ENCODE measurements around the gene EYS.

The EYS gene

GRCh38 chr6:65075705-65076230, 631.3 kb downstream of the EYS start:
- TF ChIP-seq GATA2 (IDR thresholded peaks at IDR 0.05; ENCODE audit: low read depth, low read length) (no peak), GATA3 (IDR thresholded peaks at IDR 0.05; ENCODE audit: low read depth, low read length) (no peak)

GRCh38 chr6:65072500-65072899, 634.5 kb downstream of the EYS start:
- no peak for TF ChIP-seq GATA2 (IDR thresholded peaks at IDR 0.05; ENCODE audit: low read depth, low read length)
- no peak for TF ChIP-seq GATA3 (IDR thresholded peaks at IDR 0.05; ENCODE audit: low read depth, low read length)

GRCh38 chr6:65071480-65071879, 635.5 kb downstream of the EYS start:
- no peak for TF ChIP-seq GATA2 (IDR thresholded peaks at IDR 0.05; ENCODE audit: low read depth, low read length)
- no peak for TF ChIP-seq GATA3 (IDR thresholded peaks at IDR 0.05; ENCODE audit: low read depth, low read length)

- no peak for TF ChIP-seq GATA3 (IDR thresholded peaks at IDR 0.05; ENCODE audit: low read depth, low read length)
Observed at GRCh38 chr6:65064844-65065243, 642.2 kb downstream of the EYS start.

- TF ChIP-seq GATA3 (IDR thresholded peaks at IDR 0.05; ENCODE audit: low read depth, low read length) (no peak), GATA2 (IDR thresholded peaks at IDR 0.05; ENCODE audit: low read depth, low read length) (no peak)
Observed at GRCh38 chr6:65059568-65059967, 647.5 kb downstream of the EYS start.

DNA sequence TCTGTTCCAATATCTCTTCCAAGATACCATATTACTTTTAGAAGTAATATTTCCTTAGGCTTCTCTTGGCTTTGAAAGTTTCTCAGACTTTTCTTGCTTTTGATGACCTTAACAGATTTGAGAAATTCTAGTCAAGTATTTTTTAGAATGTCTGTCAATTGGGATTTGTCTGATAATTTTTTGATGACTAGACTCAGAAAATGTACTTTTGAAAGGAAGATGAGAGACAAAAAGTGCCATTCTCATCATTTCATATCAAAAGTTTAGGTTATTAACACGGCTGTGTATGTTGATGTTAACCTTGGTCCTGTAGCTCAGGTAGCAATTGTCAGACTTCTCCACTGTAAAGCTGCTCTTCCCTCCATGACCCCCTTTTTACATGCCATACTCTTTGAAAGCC, 651.5 kb downstream of the EYS start:
- no peak for TF ChIP-seq GATA2 (IDR thresholded peaks at IDR 0.05; ENCODE audit: low read depth, low read length)
- TF ChIP-seq GATA3 (IDR thresholded peaks at IDR 0.05; ENCODE audit: low read depth, low read length): no peak

- no peak for TF ChIP-seq GATA3 (IDR thresholded peaks at IDR 0.05; ENCODE audit: low read depth, low read length)
- no peak for TF ChIP-seq GATA2 (IDR thresholded peaks at IDR 0.05; ENCODE audit: low read depth, low read length)
Observed at GRCh38 chr6:65052626-65053025, 654.4 kb downstream of the EYS start.

- no peak for TF ChIP-seq GATA2 (IDR thresholded peaks at IDR 0.05; ENCODE audit: low read depth, low read length)
- no peak for TF ChIP-seq GATA3 (IDR thresholded peaks at IDR 0.05; ENCODE audit: low read depth, low read length)
Observed at GRCh38 chr6:65045801-65046200, 661.2 kb downstream of the EYS start.

GRCh38 chr6:65014006-65014405, 693.0 kb downstream of the EYS start:
- TF ChIP-seq GATA2 (IDR thresholded peaks at IDR 0.05; ENCODE audit: low read depth, low read length) (no peak), GATA3 (IDR thresholded peaks at IDR 0.05; ENCODE audit: low read depth, low read length) (no peak)

DNA sequence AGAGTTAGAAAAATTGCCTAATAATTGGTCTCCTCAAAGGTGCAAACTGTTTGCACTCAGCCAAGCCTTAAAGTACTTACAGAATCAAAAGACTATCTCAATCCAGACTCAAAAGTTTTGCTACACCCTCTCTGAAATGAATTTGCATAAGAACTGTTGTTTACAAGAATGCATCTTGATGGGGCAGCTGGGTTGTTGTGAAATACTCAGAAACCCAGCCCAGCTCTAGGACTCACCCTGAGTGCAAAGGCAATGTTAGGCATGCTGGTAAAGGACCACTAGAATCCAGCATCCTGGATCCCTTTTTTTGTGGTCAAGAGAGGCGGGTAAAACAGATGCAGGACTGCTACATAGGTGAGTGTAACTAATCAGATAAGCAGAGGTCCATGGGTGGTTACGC, 700.2 kb downstream of the EYS start:
- no peak for TF ChIP-seq GATA2 (IDR thresholded peaks at IDR 0.05; ENCODE audit: low read depth, low read length)
- TF ChIP-seq GATA3 (IDR thresholded peaks at IDR 0.05; ENCODE audit: low read depth, low read length): no peak

GRCh38 chr6:65004283-65004682, 702.7 kb downstream of the EYS start:
- TF ChIP-seq GATA3 (IDR thresholded peaks at IDR 0.05; ENCODE audit: low read depth, low read length): no peak
- TF ChIP-seq GATA2 (IDR thresholded peaks at IDR 0.05; ENCODE audit: low read depth, low read length): no peak

GRCh38 chr6:65000815-65001214, 706.2 kb downstream of the EYS start:
- TF ChIP-seq GATA3 (IDR thresholded peaks at IDR 0.05; ENCODE audit: low read depth, low read length) (no peak), GATA2 (IDR thresholded peaks at IDR 0.05; ENCODE audit: low read depth, low read length) (no peak)

DNA sequence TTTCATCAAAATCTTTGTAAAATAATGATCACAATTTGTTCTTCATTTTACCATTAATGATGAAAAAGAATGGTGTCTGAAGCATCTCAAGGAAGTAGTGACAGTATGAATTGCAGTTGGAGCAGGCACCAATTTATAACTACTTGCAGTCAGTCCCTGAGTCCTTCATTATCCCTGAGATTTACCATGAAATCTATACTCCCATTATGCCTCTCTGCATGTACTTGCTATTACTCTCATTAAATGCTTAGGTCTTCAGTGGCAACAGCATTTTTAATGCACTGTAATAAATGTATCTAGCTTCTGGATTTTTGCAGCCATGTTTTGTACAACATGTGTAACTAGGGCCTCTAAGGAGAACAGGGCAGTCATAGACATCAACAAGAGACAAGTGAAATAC, 708.8 kb downstream of the EYS start:
- TF ChIP-seq GATA3 (IDR thresholded peaks at IDR 0.05; ENCODE audit: low read depth, low read length): no peak

GRCh38 chr6:64996301-64996700, 710.7 kb downstream of the EYS start:
- TF ChIP-seq GATA3 (IDR thresholded peaks at IDR 0.05; ENCODE audit: low read depth, low read length) (no peak), GATA2 (IDR thresholded peaks at IDR 0.05; ENCODE audit: low read depth, low read length) (no peak)

- no peak for TF ChIP-seq GATA3 (IDR thresholded peaks at IDR 0.05; ENCODE audit: low read depth, low read length)
- TF ChIP-seq GATA2 (IDR thresholded peaks at IDR 0.05; ENCODE audit: low read depth, low read length): no peak
Observed at GRCh38 chr6:64990652-64991304, 716.2 kb downstream of the EYS start.

DNA sequence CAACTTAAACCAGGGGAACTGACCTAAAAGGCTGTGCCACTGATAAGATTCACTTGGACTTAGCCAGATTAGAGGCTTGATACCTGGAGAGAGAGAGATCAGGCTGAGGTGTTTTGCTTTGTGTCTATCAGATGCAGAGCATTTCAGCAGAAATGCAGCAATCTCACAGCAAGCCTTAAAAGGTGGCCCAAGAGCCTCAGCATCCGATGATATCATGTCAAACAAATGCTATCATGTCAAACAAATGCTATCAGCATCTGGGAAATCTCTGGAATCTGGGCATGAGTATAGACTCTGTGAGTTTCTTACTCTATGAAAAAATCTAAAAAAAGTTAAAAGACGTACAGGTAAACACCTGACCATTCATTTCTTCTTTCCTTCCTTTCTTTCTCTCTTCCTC, 718.9 kb downstream of the EYS start:
- TF ChIP-seq GATA2 (IDR thresholded peaks at IDR 0.05; ENCODE audit: low read depth, low read length): no peak
- TF ChIP-seq GATA3 (IDR thresholded peaks at IDR 0.05; ENCODE audit: low read depth, low read length): no peak

Data from SH-SY5Y (cell line).